SU-DHL-6 (cell line): ENCODE results near the gene DGKA.

Experiments
- CTCF ChIP-seq: fragments of 200-600 bp; sonication (generic); IDR thresholded peaks from one replicate; pipeline ENCODE4 v1.5.1; 2017; ENCODE audit warnings: antibody characterized with exemption, mild to moderate bottlenecking, low read length, moderate library complexity; ENCODE audit not compliant: insufficient read depth, poor library complexity, severe bottlenecking
- EZH2phosphoT487 ChIP-seq: fragments of 200-600 bp; sonication (generic), shearing (Covaris generic); conservative IDR thresholded peaks from 2 replicates; pipeline ENCODE4 v1.6.1; 2018; ENCODE audit warnings: mild to moderate bottlenecking, antibody characterized with exemption, low read length, moderate library complexity, mixed read lengths

- TF ChIP-seq CTCF (peak; percentile 57), EZH2phosphoT487 (no peak)
Observed at GRCh38 chr12:55930771-55931316, at the start of gene DGKA.
